NT2/D1 (cell line): ENCODE results near the gene TFAP2E.

Source experiments
- SUZ12 ChIP-seq: IDR thresholded peaks from 2 replicates; pipeline ENCODE4 v1.6.1; 2011; ENCODE audit not compliant: insufficient read length, insufficient read depth; ENCODE audit errors: extremely low read depth
- YY1 ChIP-seq: IDR thresholded peaks from 2 replicates; pipeline ENCODE4 v1.6.1; 2011; ENCODE audit not compliant: insufficient read length, insufficient read depth
- ZNF274 ChIP-seq: IDR thresholded peaks from 2 replicates; pipeline ENCODE4 v1.6.1; 2011; ENCODE audit warnings: mild to moderate bottlenecking, low read depth, low read length

GRCh38 chr1:35575416-35575958 lies 2.4 kb downstream of the TFAP2E start:
- no peak for TF ChIP-seq ZNF274
- TF ChIP-seq YY1: no peak
- no peak for TF ChIP-seq SUZ12
